OCI-M2 (cell line): ENCODE measurements around the gene DSP.

ENCODE experiments used
- DNase-seq: peaks from one replicate; lab custom pipeline; 2025; ENCODE audit not compliant: unreplicated experiment; lab: John Stamatoyannopoulos, UW

The DSP gene

DNA sequence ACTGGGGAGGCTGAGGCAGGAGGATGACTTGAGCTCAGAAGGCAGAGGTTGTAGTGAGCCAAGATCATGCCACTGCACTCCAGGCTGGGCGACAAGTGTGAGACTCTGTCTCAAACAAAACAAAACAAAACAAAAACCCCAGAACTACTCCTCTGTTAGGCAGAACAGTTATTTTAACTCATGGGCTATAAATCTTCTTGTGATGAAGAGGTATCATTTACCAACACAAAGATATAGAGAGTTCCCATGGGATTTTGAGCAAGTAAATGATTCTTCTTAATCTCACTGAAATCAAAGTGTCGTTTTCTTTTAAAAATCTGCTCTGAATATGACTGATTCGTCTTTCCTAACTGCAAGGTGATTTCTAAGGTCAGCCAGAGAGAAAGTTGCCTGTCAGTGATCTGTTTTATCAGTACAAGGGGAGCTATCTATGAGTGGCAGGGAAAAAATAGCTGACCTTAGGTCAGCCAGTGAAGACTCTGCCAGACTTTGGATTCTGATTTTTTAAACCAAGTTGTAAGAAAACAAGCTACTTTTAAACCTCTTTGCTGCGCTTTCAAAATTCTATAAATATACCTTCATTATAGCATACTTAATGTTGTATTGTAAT lies 3.8 kb upstream of the DSP start:
- DNase-seq: no peak

- no peak for DNase-seq
Observed at GRCh38 chr6:7538484-7538883, 3.0 kb upstream of the DSP start.

GRCh38 chr6:7540595-7540994 lies 876 bp upstream of the DSP start:
- DNase-seq: no peak

GRCh38 chr6:7542065-7542873 lies 798 bp downstream of the DSP start:
- no peak for DNase-seq

- no peak for DNase-seq
Observed at GRCh38 chr6:7542874-7543624, 1.6 kb downstream of the DSP start.

DNA sequence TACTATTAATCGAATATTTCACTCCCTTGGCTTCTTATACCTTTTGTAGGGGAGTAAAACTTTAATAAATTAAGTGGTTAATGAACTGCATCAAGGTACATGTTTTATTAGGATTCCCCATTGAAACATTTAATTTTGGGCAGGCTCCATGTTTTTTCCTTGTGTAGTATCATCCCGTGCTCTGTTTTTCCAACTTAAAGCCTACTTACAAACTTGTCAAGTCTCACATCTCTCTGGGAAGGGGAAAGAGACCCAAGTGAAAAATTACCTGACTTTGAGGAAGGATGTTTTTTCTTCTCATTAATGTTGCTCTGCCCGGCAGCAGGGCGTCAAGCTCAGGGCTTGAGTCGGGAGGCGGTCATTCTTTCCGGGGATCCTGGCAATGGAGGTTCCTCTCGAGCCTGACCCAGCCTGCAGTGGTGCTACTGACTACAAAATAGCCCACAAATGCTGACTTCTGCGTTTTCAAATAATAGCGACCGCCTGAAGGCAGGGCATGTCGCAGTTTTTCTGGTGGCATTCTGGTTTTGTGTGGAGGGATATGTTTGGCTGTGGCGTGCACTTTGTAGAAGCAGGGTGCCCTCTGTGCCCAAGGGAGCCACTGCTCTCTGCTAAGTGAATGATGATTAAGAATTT lies 2.4 kb downstream of the DSP start:
- no peak for DNase-seq

GRCh38 chr6:7544597-7544996 lies 3.1 kb downstream of the DSP start:
- DNase-seq: no peak

- DNase-seq: no peak
Observed at GRCh38 chr6:7545316-7546019, 4.0 kb downstream of the DSP start.

GRCh38 chr6:7546020-7546369 lies 4.5 kb downstream of the DSP start:
- DNase-seq: no peak

GRCh38 chr6:7546383-7546782 lies 4.9 kb downstream of the DSP start:
- DNase-seq: no peak

GRCh38 chr6:7546896-7547295 lies 5.4 kb downstream of the DSP start:
- DNase-seq: no peak

GRCh38 chr6:7547315-7547714 lies 5.8 kb downstream of the DSP start:
- DNase-seq: no peak

DNA sequence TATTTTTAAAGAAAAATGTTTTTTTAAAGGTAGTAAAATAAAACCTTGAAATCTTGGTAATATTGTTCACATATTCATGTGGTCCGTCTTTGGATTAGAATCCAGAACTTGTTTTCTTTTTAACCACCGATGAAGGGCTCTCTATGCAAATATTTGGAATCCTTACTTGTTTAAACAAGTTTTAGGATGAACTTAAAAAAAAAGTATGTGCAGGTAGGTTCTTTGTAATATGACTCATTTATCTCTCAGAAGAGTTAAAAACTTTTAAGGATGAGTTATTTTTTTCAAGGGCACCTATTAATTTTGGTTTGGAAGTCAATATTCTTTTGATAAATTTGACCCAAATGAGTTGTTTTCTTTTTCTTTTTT lies 8.9 kb downstream of the DSP start:
- DNase-seq: no peak

GRCh38 chr6:7554533-7555275 lies 13.2 kb downstream of the DSP start:
- DNase-seq: no peak

GRCh38 chr6:7555671-7556070 lies 14.2 kb downstream of the DSP start:
- no peak for DNase-seq

GRCh38 chr6:7556394-7557106 lies 15.1 kb downstream of the DSP start:
- no peak for DNase-seq

DNA sequence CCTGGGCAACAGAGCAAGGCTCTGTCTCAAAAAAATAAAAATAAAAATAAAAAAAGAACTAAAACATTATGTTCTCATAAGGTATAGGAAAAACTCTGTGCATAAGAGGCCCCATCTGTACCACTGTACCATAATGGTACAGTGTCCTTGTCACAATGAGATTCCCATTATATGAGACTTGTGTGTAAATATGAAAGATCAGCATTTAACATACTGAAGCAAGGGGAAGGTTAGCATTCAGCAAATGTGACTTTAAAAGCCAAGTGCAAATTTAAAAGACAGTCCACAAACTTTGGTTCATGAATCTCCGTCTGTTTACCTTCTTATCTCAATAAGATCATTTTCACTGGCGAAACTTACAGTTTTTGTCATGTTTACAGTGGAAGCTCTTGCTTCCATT lies 16.2 kb downstream of the DSP start:
- no peak for DNase-seq

DNA sequence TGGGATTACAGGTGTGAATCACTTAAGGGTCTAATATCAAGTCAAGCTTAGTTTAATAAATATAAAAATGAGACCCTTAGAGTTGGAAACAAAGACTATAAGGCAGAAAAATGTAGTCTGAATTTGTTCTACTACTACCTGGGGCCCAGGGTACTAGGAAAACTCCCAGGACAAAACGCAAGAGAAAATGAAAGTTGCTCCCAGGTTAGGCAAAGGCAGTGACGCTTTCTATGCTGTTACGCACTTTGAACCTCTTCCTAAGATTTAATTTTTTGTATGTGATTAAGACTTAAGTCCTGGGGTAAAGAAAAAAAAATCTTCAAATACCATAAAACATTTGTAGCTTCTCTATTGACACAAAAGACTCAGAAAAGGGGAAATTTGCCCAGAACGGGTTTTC lies 17.3 kb downstream of the DSP start:
- DNase-seq: no peak

DNA sequence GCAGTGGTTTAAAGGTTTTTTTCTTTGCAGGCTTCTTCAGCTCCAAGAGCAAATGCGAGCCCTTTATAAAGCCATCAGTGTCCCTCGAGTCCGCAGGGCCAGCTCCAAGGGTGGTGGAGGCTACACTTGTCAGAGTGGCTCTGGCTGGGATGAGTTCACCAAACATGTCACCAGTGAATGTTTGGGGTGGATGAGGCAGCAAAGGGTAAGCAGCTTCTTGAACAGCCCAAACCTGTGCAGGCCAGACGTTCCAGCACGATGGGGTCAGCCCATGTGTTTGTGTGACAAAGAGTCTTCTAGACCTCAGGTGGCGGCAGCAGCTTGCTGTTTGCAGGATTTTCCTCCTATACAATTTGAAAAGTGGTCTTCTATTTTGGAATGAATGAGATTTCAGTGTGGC lies 17.7 kb downstream of the DSP start:
- no peak for DNase-seq
